Stimulated activated CD8-positive, alpha-beta memory T cell treated with anti-CD3 and anti-CD28 coated beads, Interleukin-7, amount 100 ng/mL, for 48 hours (primary cell): ENCODE results near the gene RNF220.

Experiments used
- DNase-seq, 2 donors: peaks; one replicate each; pipeline ENCODE4 v3.0.0-alpha.2; 2020; ENCODE audit warnings: low read depth in 1 of 2; ENCODE audit errors: extremely low read depth in 1 of 2

RNF220 gene

DNA sequence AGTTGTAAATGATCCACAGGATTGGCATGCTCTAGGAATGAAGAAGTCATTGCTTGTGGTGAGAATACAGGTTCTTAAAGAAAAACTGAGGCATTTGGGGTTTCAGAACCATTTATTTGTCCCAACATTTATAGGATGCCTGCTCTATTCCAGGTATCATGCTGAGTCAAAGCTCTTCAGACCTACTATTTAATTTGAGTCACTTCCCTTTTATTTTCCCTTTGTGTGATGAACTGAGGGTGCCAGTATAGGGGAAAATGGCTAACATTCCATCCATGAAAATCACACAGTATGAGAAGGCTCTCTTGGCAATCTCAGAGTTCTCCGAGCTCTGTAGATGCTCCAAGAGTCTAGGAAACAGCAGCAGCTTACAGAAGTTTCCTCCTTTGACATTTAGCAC is 110.4 kb downstream of the RNF220 start:
- DNase-seq: no peak

DNA sequence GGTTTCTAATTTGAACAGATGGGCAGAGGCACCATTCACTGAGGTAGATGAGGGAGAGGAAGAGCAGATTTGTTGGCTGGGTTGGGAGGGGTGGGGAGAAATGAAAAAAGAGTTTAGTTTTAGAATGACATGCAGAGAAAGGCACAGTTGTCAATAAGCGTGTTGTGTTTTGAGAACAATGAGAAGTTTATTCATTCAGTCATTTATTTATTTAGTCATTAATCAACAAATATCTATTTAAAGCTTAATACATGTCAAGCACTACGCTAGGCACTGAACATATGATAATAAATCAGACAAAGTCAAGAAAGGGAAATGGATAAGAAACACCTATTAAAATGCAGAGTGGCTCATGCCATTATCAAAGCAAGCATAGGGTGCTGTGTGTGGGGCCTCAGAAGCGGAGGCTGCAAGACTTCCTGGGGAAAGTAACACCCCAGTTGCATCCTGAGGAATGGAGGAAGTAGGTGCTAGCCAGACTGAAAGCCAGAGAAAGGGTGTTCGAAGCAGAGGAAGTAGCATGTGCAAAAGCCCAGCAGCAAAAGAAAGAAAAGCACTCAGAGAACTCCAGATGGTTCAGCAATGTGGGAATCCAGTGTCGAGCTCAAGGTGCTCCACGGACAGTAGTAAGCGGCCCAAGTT is 114.1 kb downstream of the RNF220 start:
- DNase-seq: no peak

DNA sequence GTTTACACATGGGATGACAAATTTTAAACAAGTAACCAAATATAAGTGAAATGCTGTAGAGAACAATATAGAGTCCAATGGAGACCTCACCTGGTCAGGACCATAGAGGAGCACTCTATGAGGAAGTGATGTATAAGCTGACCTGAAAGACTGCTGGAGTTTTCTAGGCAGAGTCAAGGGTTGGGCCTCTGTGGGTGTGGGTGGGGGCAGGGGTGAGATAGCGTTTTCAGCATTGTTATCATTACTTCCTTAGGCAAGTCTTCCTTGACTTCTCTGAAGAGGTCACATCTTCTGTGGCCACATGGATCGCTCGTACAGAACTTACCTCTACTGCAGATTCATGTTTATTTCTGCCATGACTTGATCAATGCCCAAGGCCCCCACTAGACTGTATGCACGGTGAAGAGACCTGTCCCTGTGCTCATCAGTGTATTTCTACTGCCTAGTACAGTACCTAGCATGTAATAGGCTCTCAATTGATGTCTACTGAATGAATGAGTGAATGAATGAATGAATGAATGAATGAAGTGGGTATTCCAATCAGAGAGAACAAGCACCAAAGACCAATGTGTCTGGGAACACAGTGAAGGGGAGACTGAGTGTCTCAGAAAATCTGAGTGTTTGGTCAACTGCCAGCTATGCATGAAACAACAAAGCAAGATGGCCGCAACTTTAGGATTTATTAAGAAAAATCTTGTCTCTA is 116.5 kb downstream of the RNF220 start:
- no peak for DNase-seq

DNA sequence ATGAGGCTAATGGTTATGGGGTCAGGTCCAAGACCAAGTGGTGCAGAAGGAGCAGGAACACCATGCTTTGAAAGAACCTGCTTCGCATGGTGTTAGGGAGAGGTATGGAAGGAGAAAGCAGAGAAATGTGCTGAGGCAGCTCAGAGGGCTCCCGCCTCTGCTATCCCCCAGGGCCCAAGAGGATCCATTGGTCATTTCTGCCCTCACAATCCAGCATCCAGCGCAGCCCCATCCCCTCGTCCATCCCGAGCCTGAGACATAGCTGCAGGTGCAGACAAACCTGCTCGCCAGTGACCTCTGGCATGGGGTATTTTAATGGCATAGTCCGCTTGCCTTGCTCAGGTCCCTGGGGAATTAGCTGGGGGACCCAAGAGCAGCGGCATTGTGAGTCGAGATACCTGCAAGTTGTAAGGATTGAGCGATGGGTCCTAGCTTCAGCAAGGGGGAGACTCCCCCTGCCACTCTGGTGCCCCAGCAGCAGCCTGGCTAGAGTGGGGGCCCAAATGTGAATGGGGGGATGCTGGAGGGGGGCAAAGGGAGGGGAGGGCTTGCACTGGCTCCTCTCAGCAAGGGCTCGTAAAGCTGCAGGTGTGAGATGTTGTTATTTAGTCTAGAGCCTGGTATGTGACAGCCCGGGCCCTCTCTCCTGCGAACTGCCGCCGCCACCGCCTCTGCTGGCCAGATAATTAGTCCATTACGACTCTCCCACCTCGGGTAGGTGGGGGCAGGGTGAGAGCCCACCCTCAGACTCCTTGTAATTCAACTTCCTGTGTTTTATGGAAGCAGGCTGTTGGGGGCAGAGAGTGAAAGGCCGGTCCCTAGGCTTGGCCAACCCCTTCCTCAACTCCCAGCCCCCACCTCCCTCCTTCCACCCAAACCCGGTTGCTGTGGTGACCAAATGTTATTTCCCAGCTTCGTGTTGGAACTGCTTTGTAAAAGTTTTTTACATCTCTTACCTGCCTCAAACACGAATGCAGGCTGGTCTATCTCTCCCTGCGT is 118.8 kb downstream of the RNF220 start:
- DNase-seq: no peak

DNA sequence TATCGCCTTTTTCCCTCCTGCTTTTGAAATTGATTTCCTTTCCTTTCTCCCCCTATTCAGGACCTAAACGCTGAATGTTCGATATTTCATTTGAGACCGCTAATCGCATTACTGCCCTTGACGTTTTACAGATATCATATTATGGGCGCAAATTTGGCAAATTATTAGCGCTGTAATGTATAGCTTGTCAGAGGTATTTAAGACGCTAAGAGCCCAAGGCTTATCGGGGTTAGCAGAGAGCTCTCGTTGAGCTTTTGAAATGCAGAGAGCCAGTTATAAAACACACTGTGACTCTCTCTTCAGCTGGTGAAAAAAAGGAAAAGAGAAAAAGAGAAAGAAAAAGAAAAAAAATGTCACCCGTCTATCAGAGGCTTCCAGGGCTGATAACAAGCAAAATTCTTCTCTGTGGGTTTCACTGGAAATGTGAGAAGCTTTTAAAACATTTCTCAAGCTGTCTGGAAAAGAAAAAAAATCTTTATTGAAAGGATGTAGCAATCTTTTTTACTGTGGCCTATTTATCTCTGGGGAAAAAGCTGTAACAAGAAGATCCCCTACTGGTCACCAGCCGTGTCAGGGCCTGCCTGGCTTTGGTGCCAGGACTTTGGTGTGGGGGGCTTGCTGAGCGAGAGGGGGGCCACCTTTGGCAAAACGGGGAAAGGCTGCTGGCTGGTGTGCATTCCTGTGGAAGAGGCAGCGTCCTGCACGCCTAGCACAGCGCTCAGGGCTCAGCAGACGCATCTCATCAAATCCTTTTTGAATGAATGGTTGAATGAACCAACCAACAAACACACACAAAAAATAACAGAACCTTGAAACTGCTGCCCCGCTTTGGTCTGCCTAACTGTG is 119.8 kb downstream of the RNF220 start:
- DNase-seq: no peak

DNA sequence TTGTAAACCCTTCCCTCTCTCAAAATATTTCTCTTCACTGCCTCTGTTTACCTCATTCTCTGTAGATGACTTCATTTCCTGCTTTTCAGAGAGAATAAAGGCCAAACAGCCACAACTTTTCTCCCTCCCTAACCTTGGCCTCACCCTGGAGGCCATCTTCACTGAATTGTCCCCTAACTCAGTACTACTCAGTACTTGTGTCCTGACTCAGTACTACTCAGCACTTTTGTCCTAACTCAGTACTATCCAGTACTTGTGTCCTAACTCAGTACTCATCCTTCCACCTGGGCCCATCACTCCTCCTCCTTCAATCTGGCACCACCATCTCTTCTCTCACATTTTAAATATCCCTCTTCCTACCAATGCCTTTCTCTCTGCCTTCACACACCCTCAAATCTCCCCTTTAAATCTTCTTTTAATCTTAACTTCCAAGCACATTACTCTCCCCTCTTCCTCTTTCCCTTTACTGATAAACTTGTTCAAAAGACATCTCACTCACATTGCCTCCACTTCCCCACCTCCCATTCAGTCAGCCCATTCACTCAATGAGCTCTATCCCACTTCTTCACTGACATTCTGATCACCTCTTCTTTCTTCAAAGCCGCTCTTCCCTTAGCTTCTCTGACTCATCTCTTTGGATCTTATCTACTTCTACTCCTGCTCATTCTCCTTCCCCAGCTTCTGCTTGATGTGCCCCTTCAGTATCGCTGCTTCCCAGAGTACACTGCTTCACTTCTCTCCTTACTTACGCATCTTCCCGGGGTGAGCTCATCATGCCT is 121.4 kb downstream of the RNF220 start:
- DNase-seq: no peak

DNA sequence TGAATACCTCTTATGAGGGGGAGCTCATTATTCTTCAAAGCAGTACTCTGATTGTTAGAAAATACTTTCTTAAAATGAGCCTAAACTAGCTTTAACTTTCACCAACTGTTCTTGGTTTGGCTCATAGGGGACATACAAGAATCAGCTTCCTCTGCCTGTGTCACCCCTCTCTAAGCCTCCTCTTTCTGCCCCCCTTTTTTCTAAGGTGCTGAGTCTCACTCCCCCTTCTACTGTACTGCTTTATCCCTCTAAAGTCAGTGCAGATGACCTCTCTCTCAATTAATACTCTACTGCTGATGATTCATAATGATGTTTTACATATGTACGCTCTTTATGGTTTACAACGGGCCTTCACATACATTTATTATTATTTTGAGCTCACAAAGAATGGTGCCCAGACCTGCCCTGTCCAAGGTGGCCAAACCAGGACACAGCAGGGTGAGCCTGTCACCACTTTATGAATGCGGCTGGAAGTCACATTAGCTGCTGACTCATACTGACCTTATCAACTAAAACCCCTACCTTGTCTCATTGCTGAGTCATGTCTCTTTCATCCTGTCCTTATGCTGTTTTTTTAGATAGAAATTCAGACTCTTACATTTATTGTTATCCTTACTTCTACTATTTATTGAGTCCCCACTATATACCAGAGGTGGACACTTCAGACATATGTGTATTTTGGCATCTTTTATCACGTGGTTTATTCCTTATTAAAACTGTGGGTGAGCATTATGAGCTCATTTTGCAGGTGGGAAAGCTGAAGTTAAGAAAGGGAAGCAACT is 126.9 kb downstream of the RNF220 start:
- no peak for DNase-seq

DNA sequence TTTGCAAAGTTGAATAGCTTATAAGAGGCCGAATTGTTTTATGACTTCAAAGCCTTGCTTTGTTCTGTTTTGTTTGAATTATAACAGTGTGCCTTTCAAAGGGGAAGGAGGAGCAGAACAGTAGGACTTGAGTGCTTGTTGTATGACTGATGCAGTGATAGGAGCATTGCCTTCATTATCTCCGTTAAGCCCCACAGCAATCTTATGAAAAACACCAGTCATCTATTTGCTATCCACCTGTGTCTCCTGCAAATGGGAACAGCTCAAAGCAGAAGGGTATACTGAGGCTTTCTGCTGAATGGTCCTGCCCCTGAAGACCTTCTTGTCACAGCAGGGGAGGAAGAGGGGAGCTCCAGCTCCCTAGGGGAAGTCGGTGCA is 127.5 kb downstream of the RNF220 start:
- no peak for DNase-seq

DNA sequence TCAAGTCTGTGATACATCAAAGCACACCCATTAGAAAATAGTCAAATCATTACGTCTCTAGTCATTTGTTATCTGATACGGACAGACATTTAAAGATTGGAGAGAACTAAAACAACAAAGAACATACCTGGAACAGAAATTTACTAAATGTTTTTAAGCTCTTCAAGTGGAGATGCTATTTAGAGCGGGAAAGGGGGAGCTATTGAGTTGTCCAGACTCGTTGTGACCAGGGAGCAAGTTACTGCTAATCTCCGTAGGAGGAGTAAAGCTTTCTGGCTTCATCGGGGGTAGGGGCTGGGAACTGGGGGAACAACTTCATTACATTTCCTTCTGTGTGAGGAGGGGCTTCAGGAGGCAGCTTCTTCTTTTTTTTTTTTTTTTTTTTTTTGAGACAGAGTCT is 129.7 kb downstream of the RNF220 start:
- no peak for DNase-seq

DNA sequence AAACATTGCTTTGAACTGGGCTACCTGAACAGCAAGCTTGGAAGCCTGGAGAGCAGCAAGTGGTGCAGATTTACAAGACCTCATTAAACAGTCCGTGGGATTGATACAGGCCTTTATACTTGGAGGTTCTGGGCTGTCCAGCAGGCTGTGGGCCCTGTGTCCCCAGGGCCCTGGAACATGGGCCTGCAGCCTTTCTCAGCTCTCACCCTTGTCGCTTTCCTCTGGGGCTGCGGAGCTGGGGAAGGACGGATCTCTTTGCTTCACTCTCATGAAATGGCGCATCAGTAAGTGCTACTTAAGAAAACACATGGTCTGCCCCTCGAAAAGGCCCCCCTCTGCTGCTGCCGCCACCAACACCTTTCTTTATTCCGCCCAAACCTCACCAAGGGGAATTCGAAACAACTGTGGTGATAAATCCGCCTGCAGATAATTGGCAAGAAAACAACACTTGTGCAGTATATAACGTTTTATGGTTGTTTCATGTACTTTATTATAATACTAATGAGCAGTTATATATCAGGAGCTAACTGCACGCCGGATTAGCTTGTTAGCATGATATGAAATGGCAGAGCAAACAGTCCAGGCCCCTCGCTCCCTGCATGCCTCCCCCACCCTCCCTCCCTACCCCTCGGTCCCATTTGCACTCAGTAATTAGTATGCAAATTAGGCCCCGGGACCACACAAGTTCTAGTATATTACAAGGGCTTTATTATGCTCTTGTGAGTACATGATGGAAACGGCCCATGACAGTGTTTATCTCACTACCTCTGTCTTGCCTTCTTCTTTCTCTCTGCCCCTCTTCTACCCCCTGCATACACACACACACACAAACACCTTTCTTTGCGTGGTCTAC is 131.5 kb downstream of the RNF220 start:
- no peak for DNase-seq

DNA sequence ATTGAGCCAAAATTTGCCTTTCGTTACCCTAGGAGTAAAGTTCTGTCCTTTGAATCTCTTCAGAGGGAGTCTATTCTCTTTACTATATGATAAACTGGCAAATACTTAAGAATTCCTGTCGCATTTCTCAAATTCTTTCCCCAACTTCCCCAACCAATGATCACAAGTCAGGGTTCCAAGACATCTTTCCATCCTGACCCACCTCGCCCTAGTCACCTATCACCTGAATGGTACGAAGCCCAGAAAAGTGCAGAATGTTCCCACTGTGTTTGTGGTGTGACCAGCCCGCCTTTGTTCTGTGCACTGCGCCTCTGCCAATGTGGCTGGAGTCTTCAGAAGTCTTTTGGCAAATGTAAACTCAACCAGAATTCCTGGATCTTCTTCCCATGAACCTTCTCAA is 132.5 kb downstream of the RNF220 start:
- DNase-seq: no peak

DNA sequence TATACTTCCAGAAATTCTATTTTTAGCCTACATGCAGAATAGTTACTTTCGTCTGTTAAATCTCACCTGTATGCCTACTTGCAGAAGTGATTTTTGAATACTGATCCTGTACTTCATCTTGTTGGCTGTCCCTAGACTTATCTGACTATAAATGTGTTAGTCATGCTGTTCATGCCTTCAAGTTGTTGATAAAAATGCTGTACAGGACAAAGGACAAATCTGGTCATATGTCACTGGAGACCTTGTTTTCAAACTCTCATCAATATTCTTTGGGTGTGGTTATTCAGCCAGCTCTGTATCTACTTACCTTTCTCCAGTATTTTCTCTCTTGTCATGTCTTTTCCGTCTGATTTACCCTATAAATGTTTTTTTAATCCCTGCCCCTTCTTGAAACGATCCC is 132.9 kb downstream of the RNF220 start:
- no peak for DNase-seq

DNA sequence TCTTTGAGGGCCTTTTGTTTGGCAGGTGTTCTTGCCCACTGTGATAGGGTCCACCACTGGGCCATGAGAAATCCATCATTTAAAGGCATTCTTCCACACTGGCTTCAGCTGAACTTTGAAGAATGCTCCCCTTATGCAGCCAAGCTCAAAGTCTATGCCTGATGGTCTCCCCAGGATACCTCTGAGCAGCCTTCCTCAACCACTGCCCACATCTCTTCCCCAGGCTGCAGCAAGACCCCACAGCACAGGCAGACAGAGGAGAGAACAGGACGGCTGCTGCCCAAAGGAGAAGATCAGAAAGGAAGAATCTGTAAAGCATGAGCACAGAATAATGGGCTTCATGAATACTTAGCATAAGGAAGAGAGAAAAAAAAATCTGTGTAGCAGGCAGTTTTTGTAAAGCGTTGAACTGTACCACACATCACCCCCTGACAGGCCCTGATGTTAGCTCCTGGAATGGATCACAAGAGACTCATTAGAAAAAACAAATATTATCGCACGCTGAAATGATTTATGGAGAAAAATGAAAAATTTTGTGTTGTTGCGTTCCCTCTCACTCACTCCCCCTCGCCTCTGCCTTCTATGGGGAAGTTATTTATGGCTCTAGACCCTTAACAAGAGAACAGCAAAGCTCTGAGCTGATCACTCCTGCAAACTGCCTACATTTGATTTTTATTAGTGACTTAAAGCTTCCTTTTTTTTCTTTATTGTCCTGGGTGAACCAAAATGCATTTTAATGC is 135.1 kb downstream of the RNF220 start:
- no peak for DNase-seq

DNA sequence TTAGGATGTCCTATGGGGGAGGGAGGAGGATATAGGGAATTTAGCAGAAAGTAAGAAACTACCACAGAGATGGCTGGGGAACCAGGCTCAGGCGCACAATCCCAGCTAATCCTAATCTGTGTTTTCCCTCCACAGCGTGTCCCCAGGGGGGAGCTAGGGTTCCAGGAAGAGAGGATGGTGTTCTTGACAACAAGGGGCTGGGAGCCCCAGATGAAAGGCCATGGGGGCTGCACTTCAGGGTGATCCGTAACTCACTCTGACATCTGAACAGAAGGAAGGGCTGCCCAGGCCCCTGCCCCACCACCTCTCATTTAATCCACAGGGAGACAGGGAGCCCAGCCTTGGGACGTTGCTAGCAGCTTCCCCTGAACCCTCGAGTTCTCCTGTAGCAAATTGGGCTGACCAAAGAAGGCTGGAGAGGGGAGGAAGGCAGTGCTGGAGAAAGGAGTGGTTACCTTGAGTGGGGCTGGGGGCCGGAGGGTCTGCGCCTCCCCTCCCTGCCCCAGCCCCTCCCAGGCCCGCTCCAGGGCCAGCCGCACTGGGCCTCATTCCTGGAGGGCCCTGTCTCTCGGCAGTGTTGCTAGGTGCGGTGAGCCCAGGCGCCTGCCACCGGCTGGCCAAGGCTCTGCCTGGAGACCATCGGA is 137.5 kb downstream of the RNF220 start:
- no peak for DNase-seq

DNA sequence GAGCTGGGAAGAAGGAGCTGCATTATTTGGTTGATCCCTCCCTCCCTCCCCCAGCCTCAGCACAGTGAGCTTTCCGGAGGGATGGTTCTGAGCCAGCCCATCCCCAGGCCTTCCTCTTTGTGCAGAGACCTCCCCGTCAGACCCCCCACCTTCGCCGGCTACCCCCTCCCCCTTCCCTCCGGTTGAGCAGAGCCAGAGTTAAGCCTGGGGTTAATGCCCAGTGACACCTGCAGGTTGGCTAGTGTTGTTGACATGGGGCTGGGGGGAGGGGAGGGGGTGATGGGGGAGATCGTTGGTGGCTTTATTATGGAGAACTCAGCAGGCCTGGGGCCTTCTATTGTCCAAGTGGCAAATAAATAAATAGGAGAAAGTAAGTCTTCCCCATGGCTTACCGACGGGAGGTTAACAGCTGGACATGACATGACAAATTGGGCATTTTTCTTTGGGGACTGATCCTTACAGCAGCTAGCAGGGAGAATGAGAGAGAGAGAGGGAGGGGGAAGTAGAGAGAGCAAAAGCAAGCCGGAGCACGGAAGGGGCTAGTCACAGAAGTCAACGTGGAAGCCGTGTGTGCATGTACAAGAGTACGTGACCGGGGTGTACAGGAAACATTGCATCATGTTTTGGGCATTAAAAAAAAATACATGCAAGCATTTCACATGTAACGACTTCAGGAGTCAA is 138.1 kb downstream of the RNF220 start:
- DNase-seq: no peak

DNA sequence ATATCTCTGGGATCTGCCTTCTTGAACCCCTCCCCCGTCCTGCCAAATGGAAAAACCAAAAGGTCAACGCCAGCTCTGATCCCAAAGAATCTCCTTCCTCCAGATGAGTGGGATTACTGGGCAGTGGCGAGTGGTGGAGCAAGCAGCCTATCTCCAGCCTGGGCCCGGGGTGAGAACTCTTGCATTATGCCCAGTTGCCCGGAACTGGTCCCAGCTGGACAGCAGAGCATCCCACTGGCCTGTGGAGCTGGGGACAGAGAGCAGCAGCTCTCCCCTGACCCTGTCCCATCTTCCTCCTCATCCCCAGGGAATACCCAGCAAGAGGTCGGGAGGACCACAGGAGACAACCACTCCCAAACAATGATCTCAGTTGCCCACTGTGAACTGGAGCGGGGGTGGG is 138.7 kb downstream of the RNF220 start:
- no peak for DNase-seq

DNA sequence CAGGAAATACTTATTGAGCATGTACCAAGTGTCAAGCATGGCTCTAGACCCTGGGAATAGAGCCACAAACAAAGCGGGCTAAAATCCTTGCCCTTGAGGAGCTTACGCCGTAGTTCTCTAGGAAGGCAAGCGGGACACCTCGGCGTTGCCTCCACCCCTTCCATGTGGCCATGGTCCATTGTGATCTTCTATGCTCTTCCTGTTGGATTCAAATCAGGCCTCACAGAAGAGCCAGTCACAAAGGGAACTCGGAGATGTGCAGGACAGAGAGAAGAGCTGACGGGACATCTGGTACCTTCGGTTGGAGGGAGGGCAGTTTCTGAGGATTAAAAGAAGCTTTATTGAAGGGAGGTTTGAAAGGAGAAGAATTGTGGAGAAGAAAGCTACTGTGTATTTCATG is 139.9 kb downstream of the RNF220 start:
- no peak for DNase-seq
